HCT116 (cell line): Measurements from ENCODE around the gene IMMP2L. TPM values are rescaled to one million over a fixed set of nuclear protein-coding genes. Genes with fewer than 3 reads are reported as not detected.

Experiments used
- ATAC-seq: fragments of 200-7000 bp; cut with Tn5 transposase; 2 replicates; pipeline ENCODE4 v1.9.1; 2020; ENCODE audit warnings: mild to moderate bottlenecking, moderate library complexity
- BruUV-seq: library from RNA; stranded (reverse); fragments of 400-500 nt; replicated peaks from 2 replicates; lab custom pipeline; 2021; lab: Mats Ljungman, UMichigan
- CTCF ChIA-PET: fragments of 300-600 bp; sonication (Branson Sonifier 250); formaldehyde crosslinking; loops from one replicate; lab custom pipeline; 2021; ENCODE audit warnings: antibody characterized with exemption; lab: Charles Lee
- POLR2A ChIA-PET: fragments of 300-600, 350-600 bp; sonication (Branson Sonifier 250); formaldehyde crosslinking; loops from one replicate; lab custom pipeline; 2021; ENCODE audit warnings: antibody characterized with exemption; lab: Charles Lee
- RAD21 ChIA-PET, 2 experiments: fragments of 300-600 bp; sonication (Branson Sonifier 250); formaldehyde crosslinking; loops; one replicate each; lab custom pipeline; 2023; ENCODE audit warnings: low total read pairs in 2 of 2; ENCODE audit not compliant: uncharacterized antibody in 2 of 2, unreplicated experiment in 2 of 2, low non-redundant PET in 1 of 2; lab: Charles Lee
- DNase-seq: peaks from one replicate; pipeline ENCODE4 v3.0.0-alpha.2; 2010; ENCODE audit warnings: low read depth, low spot score
- H2AFZ ChIP-seq: fragments of 200-600 bp; shearing (Covaris generic), sonication (generic); 2 replicates; pipeline ENCODE4 v1.6.1; 2017; ENCODE audit warnings: low read depth, mixed run types, mixed read lengths, antibody characterized with exemption, low read length; ENCODE audit not compliant: poor library complexity, severe bottlenecking
- H3K27ac ChIP-seq: 2 replicates; pipeline ENCODE4 v1.5.1; 2012; ENCODE audit warnings: low read depth, low read length
- H3K27me3 ChIP-seq: fragments of 200-600 bp; sonication (generic); 2 replicates; pipeline ENCODE4 v1.6.1; 2016; ENCODE audit warnings: mixed run types, low read length, mixed read lengths; ENCODE audit not compliant: insufficient read depth
- H3K36me3 ChIP-seq, 2 experiments: fragments of 200-500 bp in 1 of 2; fragments of 200-600 bp in 1 of 2; sonication (Bioruptor generic) in 1 of 2; sonication (generic) in 1 of 2; 2 replicates each; pipeline versions ENCODE4 v1.5.1 to v1.6.1; 2014 to 2016; ENCODE audit warnings: low read length in 2 of 2, inconsistent platforms in 1 of 2, mixed read lengths in 1 of 2, mixed run types in 1 of 2; ENCODE audit not compliant: insufficient read depth in 2 of 2, control insufficient read depth in 1 of 2
- H3K4me1 ChIP-seq, 2 experiments: fragments of 200-600 bp in 1 of 2; sonication (generic) in 1 of 2; 2 replicates each; pipeline versions ENCODE4 v1.5.1 to v1.6.1; 2012 to 2017; ENCODE audit warnings: low read length in 2 of 2, inconsistent platforms in 1 of 2, mild to moderate bottlenecking in 1 of 2, mixed read lengths in 1 of 2, mixed run types in 1 of 2, moderate library complexity in 1 of 2; ENCODE audit not compliant: insufficient read depth in 2 of 2, control insufficient read depth in 1 of 2
- H3K4me2 ChIP-seq: fragments of 200-600 bp; sonication (generic); 2 replicates; pipeline ENCODE4 v1.6.1; 2017; ENCODE audit warnings: mixed run types, low read length, mixed read lengths
- H3K4me3 ChIP-seq, 2 experiments: fragments of 200-600 bp in 1 of 2; sonication (generic) in 1 of 2; replicated peaks in 1 of 2; 2 replicates each; pipeline ENCODE4 v1.5.1; 2011 to 2016; ENCODE audit warnings: low read length in 2 of 2, control low read depth in 1 of 2, low read depth in 1 of 2, mild to moderate bottlenecking in 1 of 2, mixed read lengths in 1 of 2, mixed run types in 1 of 2
- H3K79me2 ChIP-seq: fragments of 200-600 bp; sonication (generic); 2 replicates; pipeline ENCODE4 v1.6.1; 2017; ENCODE audit warnings: mild to moderate bottlenecking, mixed run types, low read length, moderate library complexity, mixed read lengths; ENCODE audit not compliant: insufficient read depth
- H3K9ac ChIP-seq: fragments of 200-600 bp; sonication (generic); 2 replicates; pipeline ENCODE4 v1.6.1; 2016; ENCODE audit warnings: low read length, mixed read lengths
- H3K9me2 ChIP-seq: fragments of 200-600 bp; sonication (generic), shearing (Covaris generic); 2 replicates; pipeline ENCODE4 v1.6.1; 2017; ENCODE audit warnings: mixed run types, mild to moderate bottlenecking, moderate library complexity; ENCODE audit not compliant: insufficient read depth
- H3K9me3 ChIP-seq, 2 experiments: fragments of 200-500 bp in 1 of 2; fragments of 200-600 bp in 1 of 2; sonication (Bioruptor generic) in 1 of 2; sonication (generic) in 1 of 2; 2 replicates each; pipeline ENCODE4 v1.6.1; 2014 to 2017; ENCODE audit warnings: low read length in 2 of 2, mixed read lengths in 2 of 2, inconsistent platforms in 1 of 2, low read depth in 1 of 2, mild to moderate bottlenecking in 1 of 2, mixed run types in 1 of 2, moderate library complexity in 1 of 2; ENCODE audit not compliant: control insufficient read depth in 1 of 2, insufficient read depth in 1 of 2
- H4K20me1 ChIP-seq: fragments of 200-600 bp; sonication (generic), shearing (Covaris generic); 2 replicates; pipeline ENCODE4 v1.6.1; 2017; ENCODE audit warnings: mixed run types, mild to moderate bottlenecking, moderate library complexity; ENCODE audit not compliant: insufficient read depth
- CEBPB ChIP-seq: IDR thresholded peaks from 2 replicates; pipeline ENCODE4 v1.6.1; 2012; ENCODE audit warnings: low read depth
- EGR1 ChIP-seq: IDR thresholded peaks from 2 replicates; pipeline ENCODE4 v1.6.1; 2012; ENCODE audit warnings: low read depth
- EZH2 ChIP-seq: fragments of 200-600 bp; sonication (generic); IDR thresholded peaks from 2 replicates; pipeline ENCODE4 v1.6.1; 2017; ENCODE audit warnings: antibody characterized with exemption, mixed run types
- EZH2phosphoT487 ChIP-seq: fragments of 200-600 bp; IDR thresholded peaks from 2 replicates; pipeline ENCODE4 v1.6.1; 2018; ENCODE audit warnings: antibody characterized with exemption, borderline replicate concordance
- FOSL1 ChIP-seq: IDR thresholded peaks from 2 replicates; pipeline ENCODE4 v1.6.1; 2012; ENCODE audit warnings: low read depth
- JUND ChIP-seq: IDR thresholded peaks from 2 replicates; pipeline ENCODE4 v1.6.1; 2012
- RAD21 ChIP-seq: IDR thresholded peaks from 2 replicates; pipeline ENCODE4 v1.6.1; 2012; ENCODE audit warnings: low read depth, mild to moderate bottlenecking
- SP1 ChIP-seq: IDR thresholded peaks from 2 replicates; pipeline ENCODE4 v1.6.1; 2012; ENCODE audit warnings: low read depth
- SRF ChIP-seq: IDR thresholded peaks from 2 replicates; pipeline ENCODE4 v1.6.1; 2012; ENCODE audit warnings: low read depth
- TCF7L2 ChIP-seq: IDR thresholded peaks from 2 replicates; pipeline ENCODE4 v1.7.0; 2011; ENCODE audit warnings: borderline replicate concordance, inconsistent platforms; ENCODE audit not compliant: insufficient read depth, insufficient read length; ENCODE audit errors: extremely low read depth
- ZFX ChIP-seq: fragments of 450-650 bp; IDR thresholded peaks from 2 replicates; pipeline ENCODE4 v1.6.1; 2017
- intact Hi-C: fragments of 100-400 bp; cut with micrococcal nuclease; formaldehyde crosslinking; loops from 2 replicates; pipeline ENCODE4 v1.10.0; 2022
- total RNA-seq: library from RNA; stranded (reverse); gene quantifications from one replicate; pipeline ENCODE4 v1.2.1, GENCODE V29; 2021; ENCODE audit not compliant: unreplicated experiment
- TF ChIP-seq, protein P1 (sequence below): IDR thresholded peaks from 2 replicates; pipeline ENCODE4 v1.6.1; 2012
- TF ChIP-seq, protein P2 (sequence below), 3 experiments: fragments of 200-600 bp in 1 of 3; sonication (generic) in 1 of 3; IDR thresholded peaks in 2 of 3; conservative IDR thresholded peaks in 1 of 3; 2 replicates each; pipeline ENCODE4 v1.5.1; 2012 to 2017; ENCODE audit warnings: low read depth in 2 of 3, low read length in 2 of 3, antibody characterized with exemption in 1 of 3, borderline replicate concordance in 1 of 3, control low read depth in 1 of 3, mild to moderate bottlenecking in 1 of 3, mixed read lengths in 1 of 3, mixed run types in 1 of 3, moderate library complexity in 1 of 3; ENCODE audit not compliant: insufficient read depth in 1 of 3
- TF ChIP-seq, protein P3 (sequence below): IDR thresholded peaks from 2 replicates; pipeline ENCODE4 v1.6.1; 2012
- TF ChIP-seq, protein P4 (sequence below): IDR thresholded peaks from 2 replicates; pipeline ENCODE4 v1.6.1; 2011; ENCODE audit warnings: mild to moderate bottlenecking, low read length, moderate library complexity; ENCODE audit not compliant: insufficient replicate concordance; ENCODE audit errors: extremely low read depth
- TF ChIP-seq, protein P5 (sequence below): IDR thresholded peaks from 2 replicates; pipeline ENCODE4 v1.6.1; 2012; ENCODE audit warnings: low read depth

The IMMP2L gene
- total RNA-seq, 1 experiment from 2014 or later, result 21.1 TPM

DNA sequence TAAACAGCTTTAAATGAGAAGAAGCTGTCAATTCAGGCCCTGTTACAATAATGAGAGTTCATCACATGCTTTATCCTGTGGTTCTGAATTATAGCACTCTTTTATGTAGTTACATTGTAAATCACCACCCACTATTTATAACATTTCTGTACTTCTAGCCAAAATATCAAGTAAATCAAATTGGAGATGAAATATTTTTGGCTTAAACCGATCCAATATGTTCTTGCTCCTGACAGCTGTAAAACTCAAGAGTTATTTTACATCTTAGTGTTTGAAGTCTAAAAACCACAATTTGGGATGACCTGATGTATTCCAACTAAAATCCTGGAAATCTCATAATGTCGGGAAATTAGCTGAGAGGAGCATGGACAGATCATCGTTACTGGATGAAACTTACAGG, 842.6 kb downstream of the IMMP2L start:
- H3K79me2 ChIP-seq, result no peaks in the 10 kb centered on the region
- DNase-seq (no peak), ATAC-seq (no peak)
- H3K27me3 ChIP-seq, result no peaks in the 10 kb centered on the region
- TF ChIP-seq JUND, result no peak
- no peak for TF ChIP-seq EZH2
- no peak for TF ChIP-seq SRF
- TF ChIP-seq RAD21, result no peak
- TF ChIP-seq, protein P1, sequence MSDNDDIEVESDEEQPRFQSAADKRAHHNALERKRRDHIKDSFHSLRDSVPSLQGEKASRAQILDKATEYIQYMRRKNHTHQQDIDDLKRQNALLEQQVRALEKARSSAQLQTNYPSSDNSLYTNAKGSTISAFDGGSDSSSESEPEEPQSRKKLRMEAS, result no peak
- TF ChIP-seq, protein P2, sequence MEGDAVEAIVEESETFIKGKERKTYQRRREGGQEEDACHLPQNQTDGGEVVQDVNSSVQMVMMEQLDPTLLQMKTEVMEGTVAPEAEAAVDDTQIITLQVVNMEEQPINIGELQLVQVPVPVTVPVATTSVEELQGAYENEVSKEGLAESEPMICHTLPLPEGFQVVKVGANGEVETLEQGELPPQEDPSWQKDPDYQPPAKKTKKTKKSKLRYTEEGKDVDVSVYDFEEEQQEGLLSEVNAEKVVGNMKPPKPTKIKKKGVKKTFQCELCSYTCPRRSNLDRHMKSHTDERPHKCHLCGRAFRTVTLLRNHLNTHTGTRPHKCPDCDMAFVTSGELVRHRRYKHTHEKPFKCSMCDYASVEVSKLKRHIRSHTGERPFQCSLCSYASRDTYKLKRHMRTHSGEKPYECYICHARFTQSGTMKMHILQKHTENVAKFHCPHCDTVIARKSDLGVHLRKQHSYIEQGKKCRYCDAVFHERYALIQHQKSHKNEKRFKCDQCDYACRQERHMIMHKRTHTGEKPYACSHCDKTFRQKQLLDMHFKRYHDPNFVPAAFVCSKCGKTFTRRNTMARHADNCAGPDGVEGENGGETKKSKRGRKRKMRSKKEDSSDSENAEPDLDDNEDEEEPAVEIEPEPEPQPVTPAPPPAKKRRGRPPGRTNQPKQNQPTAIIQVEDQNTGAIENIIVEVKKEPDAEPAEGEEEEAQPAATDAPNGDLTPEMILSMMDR (IDR thresholded peaks at IDR 0.05 in 2 of 3, conservative IDR thresholded peaks at IDR 0.05 in 1 of 3; ENCODE audit: borderline replicate concordance in 1 of 3, insufficient read depth in 1 of 3, low read depth in 2 of 3, low read length in 2 of 3), result no peak
- TF ChIP-seq TCF7L2, result no peak
- no peak for TF ChIP-seq CEBPB
- no peak for TF ChIP-seq EZH2phosphoT487
- no peak for TF ChIP-seq EGR1
- TF ChIP-seq, protein P3, sequence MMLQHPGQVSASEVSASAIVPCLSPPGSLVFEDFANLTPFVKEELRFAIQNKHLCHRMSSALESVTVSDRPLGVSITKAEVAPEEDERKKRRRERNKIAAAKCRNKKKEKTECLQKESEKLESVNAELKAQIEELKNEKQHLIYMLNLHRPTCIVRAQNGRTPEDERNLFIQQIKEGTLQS, result no peak
- TF ChIP-seq, protein P4, sequence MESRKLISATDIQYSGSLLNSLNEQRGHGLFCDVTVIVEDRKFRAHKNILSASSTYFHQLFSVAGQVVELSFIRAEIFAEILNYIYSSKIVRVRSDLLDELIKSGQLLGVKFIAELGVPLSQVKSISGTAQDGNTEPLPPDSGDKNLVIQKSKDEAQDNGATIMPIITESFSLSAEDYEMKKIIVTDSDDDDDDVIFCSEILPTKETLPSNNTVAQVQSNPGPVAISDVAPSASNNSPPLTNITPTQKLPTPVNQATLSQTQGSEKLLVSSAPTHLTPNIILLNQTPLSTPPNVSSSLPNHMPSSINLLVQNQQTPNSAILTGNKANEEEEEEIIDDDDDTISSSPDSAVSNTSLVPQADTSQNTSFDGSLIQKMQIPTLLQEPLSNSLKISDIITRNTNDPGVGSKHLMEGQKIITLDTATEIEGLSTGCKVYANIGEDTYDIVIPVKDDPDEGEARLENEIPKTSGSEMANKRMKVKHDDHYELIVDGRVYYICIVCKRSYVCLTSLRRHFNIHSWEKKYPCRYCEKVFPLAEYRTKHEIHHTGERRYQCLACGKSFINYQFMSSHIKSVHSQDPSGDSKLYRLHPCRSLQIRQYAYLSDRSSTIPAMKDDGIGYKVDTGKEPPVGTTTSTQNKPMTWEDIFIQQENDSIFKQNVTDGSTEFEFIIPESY, result no peak
- TF ChIP-seq, protein P5, sequence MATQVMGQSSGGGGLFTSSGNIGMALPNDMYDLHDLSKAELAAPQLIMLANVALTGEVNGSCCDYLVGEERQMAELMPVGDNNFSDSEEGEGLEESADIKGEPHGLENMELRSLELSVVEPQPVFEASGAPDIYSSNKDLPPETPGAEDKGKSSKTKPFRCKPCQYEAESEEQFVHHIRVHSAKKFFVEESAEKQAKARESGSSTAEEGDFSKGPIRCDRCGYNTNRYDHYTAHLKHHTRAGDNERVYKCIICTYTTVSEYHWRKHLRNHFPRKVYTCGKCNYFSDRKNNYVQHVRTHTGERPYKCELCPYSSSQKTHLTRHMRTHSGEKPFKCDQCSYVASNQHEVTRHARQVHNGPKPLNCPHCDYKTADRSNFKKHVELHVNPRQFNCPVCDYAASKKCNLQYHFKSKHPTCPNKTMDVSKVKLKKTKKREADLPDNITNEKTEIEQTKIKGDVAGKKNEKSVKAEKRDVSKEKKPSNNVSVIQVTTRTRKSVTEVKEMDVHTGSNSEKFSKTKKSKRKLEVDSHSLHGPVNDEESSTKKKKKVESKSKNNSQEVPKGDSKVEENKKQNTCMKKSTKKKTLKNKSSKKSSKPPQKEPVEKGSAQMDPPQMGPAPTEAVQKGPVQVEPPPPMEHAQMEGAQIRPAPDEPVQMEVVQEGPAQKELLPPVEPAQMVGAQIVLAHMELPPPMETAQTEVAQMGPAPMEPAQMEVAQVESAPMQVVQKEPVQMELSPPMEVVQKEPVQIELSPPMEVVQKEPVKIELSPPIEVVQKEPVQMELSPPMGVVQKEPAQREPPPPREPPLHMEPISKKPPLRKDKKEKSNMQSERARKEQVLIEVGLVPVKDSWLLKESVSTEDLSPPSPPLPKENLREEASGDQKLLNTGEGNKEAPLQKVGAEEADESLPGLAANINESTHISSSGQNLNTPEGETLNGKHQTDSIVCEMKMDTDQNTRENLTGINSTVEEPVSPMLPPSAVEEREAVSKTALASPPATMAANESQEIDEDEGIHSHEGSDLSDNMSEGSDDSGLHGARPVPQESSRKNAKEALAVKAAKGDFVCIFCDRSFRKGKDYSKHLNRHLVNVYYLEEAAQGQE, result no peak
- no peak for TF ChIP-seq SP1
- TF ChIP-seq FOSL1, result no peak
- TF ChIP-seq ZFX, result no peak
- no peaks in the 10 kb centered on the region for H3K4me1 ChIP-seq
- BruUV-seq, result no TSS peak
- no peaks in the 10 kb centered on the region for H3K9me2 ChIP-seq
- RAD21 ChIA-PET, result no interaction called here
- no peak overlapping the region for H3K4me3 ChIP-seq
- no peaks in the 10 kb centered on the region for H3K9me3 ChIP-seq
- intact Hi-C loops, result no loop called here
- H2AFZ ChIP-seq, result no peak overlapping the region
- no peak overlapping the region for H3K4me2 ChIP-seq
- CTCF ChIA-PET, result no interaction called here
- no peak overlapping the region for H3K27ac ChIP-seq
- no peaks in the 10 kb centered on the region for H3K36me3 ChIP-seq
- H3K9ac ChIP-seq, result no peak overlapping the region
- H4K20me1 ChIP-seq, result no peaks in the 10 kb centered on the region
- POLR2A ChIA-PET, result no interaction called here
